Skeletal muscle tissue (tissue), 4 donors: ENCODE results near the gene ABCA6. TPM values are rescaled to one million over a fixed set of nuclear protein-coding genes. Genes with fewer than 3 reads are reported as not detected.

Experiments used
- H3K27ac ChIP-seq: one replicate; pipeline ENCODE4 v1.7.0; 2013; ENCODE audit warnings: mild to moderate bottlenecking, low read depth, low read length, inconsistent platforms
- H3K27me3 ChIP-seq, 3 donors: one replicate each; pipeline ENCODE4 v1.7.0; 2013; ENCODE audit warnings: low read length in 3 of 3; ENCODE audit not compliant: control insufficient read depth in 3 of 3, insufficient read depth in 3 of 3
- H3K36me3 ChIP-seq, 3 donors: one replicate each; pipeline ENCODE4 v1.7.0; 2013; ENCODE audit warnings: low read length in 3 of 3; ENCODE audit not compliant: control insufficient read depth in 3 of 3, insufficient read depth in 3 of 3
- H3K4me1 ChIP-seq, 3 donors: one replicate each; pipeline ENCODE4 v1.7.0; 2013; ENCODE audit warnings: low read length in 3 of 3, mild to moderate bottlenecking in 3 of 3; ENCODE audit not compliant: control insufficient read depth in 3 of 3, insufficient read depth in 3 of 3
- H3K4me3 ChIP-seq, 3 donors: one replicate each; pipeline ENCODE4 v1.7.0; 2013; ENCODE audit warnings: low read length in 3 of 3
- H3K9ac ChIP-seq, 3 donors: one replicate each; pipeline ENCODE4 v1.7.0; 2013; ENCODE audit warnings: low read length in 3 of 3, mild to moderate bottlenecking in 3 of 3, moderate library complexity in 2 of 3, low read depth in 1 of 3
- H3K9me3 ChIP-seq, 3 donors: one replicate each; pipeline ENCODE4 v1.7.0; 2013; ENCODE audit warnings: low read length in 3 of 3; ENCODE audit not compliant: control insufficient read depth in 3 of 3
- total RNA-seq: library from RNA; depleted of rRNA; stranded (reverse); fragments of >200 nt; gene quantifications from one replicate; pipeline ENCODE4 v1.2.3, GENCODE V29; 2014
- donor health status: Osteomylitis.

The ABCA6 gene
- total RNA-seq, 1 donor from 2014 or later, result 31.8 TPM

DNA sequence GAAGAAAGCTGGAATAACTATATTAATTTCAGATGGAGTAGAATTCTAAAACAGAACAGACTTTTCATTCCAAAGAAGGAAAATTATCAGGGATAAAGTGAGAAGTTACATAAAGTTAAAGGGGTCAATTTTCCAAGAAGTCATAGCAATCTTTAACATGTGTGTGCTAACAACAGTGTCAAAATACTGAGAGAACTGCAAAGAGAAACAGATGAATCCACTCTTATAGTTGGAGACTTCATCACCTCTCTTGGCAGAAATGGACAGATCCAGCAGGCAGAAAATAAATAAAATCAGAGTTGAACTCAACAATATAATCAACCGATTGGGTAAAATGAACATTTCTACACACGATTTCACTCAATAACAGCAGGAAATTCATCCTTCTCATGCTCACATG, 86.4 kb downstream of the ABCA6 start:
- Histone ChIP-seq H3K9me3 (peaks cover 0 to 4% (median 0%) of the 10 kb centered on the region in 3 donors), H3K4me3 (no peak overlapping the region), H3K36me3 (peaks cover 0 to 2% (median 0%) of the 10 kb centered on the region in 3 donors), H3K27me3 (no peaks in the 10 kb centered on the region), H3K27ac (no peak overlapping the region), H3K4me1 (no peaks in the 10 kb centered on the region), H3K9ac (no peak overlapping the region)

DNA sequence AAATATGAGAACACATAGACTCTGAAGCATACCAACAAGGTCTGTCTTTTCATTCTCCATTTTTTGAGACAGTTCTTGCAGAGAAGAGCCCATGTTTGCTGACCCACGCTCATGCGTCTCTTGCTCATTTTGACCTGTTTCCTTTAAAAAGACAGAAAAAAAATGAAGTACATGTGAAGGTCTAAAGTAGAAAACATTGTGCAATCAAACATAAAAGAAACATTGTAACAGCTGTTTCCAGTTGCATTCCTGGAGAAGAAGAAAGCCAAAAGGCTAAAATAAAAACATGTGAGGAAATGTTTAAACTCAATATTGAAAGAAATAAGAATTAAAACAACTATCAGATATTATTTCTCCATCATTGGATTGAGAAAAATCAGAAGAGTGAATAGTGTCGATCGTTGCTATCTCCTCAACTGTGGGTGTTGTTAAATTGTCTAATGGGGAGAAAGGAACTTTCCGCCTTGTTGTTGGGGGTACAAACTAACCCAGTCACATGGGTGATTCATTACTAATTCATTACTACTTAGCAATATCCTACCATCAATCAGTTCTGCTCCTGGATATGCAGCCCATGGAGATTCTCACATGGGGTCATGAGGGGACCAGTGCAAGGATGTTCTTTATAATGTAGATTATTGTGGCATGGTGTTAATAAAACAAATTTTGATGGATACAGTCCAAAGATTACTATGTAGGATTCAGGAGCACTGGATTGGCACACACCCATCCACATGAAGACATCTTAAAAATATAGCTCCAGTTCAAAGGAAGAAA, 90.5 kb downstream of the ABCA6 start:
- peaks cover 0 to 2% (median 0%) of the 10 kb centered on the region in 3 donors for H3K36me3 ChIP-seq
- no peak overlapping the region for H3K4me3 ChIP-seq
- no peak overlapping the region for H3K27ac ChIP-seq
- H3K9me3 ChIP-seq, result no peaks in the 10 kb centered on the region
- H3K9ac ChIP-seq, result no peak overlapping the region
- H3K27me3 ChIP-seq, result no peaks in the 10 kb centered on the region
- H3K4me1 ChIP-seq, result no peaks in the 10 kb centered on the region

DNA sequence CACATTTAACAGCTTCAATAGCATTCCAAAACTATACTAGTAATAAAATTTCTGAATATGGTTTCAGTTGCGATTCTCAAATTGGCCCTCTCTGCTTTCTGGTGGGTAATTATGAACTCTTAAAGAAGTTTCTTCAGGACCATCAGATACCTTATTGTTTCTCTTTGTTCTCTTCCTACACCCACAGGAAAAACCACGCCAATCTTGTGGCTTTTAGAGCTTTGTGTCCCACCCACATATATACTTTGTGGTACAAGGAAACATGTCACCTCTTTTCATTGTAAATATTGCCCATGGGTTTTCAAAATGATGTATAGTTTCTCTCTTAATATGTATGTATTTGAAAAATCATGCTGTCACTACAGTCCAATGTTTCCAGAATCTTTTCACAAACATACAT, 93.1 kb downstream of the ABCA6 start:
- Histone ChIP-seq H3K27ac (no peak overlapping the region), H3K4me1 (no peaks in the 10 kb centered on the region), H3K9ac (no peak overlapping the region), H3K4me3 (no peak overlapping the region), H3K36me3 (peaks cover 0 to 8% (median 3%) of the 10 kb centered on the region in 3 donors), H3K27me3 (no peaks in the 10 kb centered on the region), H3K9me3 (no peaks in the 10 kb centered on the region)

DNA sequence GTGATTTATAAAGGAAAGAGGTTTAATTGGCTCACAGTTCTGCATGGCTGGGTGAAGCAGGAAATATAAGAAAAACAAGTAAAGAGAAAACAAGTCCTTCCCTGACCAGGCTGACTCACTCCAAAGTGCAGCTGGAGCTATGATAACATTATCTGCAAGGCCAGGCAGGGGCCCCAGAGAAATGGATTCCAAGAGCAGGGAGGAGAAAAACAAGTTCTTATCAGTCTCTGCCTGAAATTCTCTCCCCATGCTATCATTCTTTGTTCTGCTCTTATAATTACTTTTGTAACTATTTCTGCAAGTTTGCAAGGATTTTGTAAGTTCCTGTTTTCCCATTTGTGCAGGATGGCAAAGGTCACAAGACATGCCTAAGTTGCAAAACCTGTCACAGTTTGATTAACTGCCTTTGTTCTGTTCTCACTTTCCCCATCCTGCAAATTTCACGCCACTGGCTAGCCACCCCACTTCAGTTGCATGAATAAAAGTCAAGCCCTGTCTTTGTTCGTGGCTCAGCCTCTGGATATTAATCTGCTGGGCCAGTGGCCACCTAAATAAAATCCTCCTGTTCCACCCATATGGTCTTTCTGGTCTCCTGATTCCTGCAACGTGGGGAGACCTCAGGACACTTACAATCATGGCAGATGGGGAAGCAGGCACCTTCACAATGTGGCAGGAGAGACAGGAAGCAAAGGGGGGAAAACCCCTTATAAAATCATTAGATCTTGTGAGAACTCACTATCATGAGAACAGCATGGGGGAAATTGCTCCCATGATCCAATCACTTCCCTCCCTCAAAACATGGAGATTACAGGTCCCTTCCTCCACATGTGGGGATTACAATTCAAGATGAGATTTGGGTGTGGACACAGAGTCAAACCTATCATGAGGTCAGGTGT, 94.1 kb downstream of the ABCA6 start:
- no peaks in the 10 kb centered on the region for H3K4me1 ChIP-seq
- H3K9ac ChIP-seq, result no peak overlapping the region
- no peak overlapping the region for H3K27ac ChIP-seq

DNA sequence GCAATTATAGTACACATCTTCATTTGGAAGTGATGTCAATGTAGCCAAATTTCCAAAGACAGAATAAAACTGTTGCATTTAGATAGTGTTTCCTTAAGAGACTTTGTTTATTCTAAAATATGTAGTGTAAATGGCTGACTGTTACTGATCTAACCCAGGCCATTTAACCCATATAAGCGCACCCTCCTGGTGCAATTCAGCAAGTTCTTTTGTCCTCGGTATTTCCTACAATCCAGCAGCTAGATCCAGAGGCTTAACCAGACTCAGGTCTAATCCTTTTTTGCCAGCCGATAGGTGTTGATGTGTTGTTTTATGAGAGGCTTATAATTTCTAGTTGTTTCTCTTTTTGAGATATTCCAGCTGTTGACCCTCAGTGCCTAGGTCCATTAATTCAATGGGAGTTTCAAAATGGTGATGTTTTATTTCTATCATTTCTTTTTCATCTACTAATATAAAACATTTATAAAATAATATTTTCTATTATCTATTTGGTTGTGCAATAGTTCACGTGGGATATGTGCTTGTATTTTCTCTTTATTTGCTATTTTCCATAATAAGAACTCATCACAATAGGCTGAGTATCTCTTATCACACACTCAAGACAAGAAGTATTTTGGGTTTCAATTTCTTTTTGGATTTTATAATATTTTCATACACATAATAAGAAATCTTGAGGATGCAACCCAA, 95.4 kb downstream of the ABCA6 start:
- Histone ChIP-seq H3K4me1 (no peaks in the 10 kb centered on the region), H3K9me3 (no peaks in the 10 kb centered on the region), H3K27ac (no peak overlapping the region), H3K36me3 (peaks cover 6 to 16% (median 8%) of the 10 kb centered on the region in 3 donors), H3K27me3 (no peaks in the 10 kb centered on the region), H3K4me3 (no peak overlapping the region), H3K9ac (no peak overlapping the region)

More for the DNA sequence above, 94.1 kb downstream of the ABCA6 start:
- no peaks in the 10 kb centered on the region for H3K27me3 ChIP-seq
- H3K36me3 ChIP-seq, result peaks cover 6 to 16% (median 8%) of the 10 kb centered on the region in 3 donors
- H3K9me3 ChIP-seq, result no peaks in the 10 kb centered on the region
- H3K4me3 ChIP-seq, result no peak overlapping the region

DNA sequence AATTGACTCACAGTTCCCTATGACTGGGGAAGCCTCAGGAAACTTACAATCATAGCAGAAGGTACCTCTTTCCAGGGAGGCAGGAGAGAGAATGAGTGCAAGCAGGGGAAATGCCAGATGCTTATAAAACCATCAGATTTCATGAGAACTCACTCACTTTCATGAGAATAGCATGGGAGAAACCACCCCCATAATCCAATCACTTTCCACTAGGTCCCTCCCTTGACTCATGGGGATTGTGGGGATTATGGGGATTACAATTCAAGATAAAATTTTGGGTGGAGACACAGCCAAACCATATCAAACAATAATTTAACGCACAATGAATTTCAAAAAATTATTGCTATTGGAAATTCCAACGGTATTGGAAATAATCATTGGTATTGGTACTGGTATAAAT, 96.0 kb downstream of the ABCA6 start:
- no peaks in the 10 kb centered on the region for H3K9me3 ChIP-seq
- H3K27ac ChIP-seq, result no peak overlapping the region
- H3K9ac ChIP-seq, result no peak overlapping the region
- H3K36me3 ChIP-seq, result peaks cover 6 to 16% (median 8%) of the 10 kb centered on the region in 3 donors
- H3K4me3 ChIP-seq, result no peak overlapping the region
- H3K4me1 ChIP-seq, result no peaks in the 10 kb centered on the region
- no peaks in the 10 kb centered on the region for H3K27me3 ChIP-seq

DNA sequence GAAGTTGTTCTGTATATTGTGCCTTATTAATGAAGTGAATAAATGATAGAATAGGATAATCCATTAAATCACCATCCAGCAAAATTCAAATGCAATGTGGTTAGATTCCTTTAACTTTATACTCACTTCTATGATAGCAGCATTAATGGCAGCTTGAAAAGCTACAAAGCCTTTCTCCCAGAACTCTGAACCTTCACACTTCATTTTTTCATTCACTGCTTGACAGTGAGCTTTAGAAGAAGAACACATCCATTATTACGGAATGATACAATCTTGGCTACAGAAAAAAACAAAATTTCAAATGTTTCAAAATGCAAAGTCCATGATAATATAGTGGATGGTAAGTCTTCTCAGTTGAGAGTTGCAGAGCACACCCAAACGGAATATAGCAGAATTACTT, 97.3 kb downstream of the ABCA6 start:
- Histone ChIP-seq H3K9ac (no peak overlapping the region), H3K27me3 (no peaks in the 10 kb centered on the region), H3K9me3 (no peaks in the 10 kb centered on the region), H3K27ac (no peak overlapping the region), H3K36me3 (peaks cover 6 to 16% (median 8%) of the 10 kb centered on the region in 3 donors), H3K4me3 (no peak overlapping the region), H3K4me1 (no peaks in the 10 kb centered on the region)

DNA sequence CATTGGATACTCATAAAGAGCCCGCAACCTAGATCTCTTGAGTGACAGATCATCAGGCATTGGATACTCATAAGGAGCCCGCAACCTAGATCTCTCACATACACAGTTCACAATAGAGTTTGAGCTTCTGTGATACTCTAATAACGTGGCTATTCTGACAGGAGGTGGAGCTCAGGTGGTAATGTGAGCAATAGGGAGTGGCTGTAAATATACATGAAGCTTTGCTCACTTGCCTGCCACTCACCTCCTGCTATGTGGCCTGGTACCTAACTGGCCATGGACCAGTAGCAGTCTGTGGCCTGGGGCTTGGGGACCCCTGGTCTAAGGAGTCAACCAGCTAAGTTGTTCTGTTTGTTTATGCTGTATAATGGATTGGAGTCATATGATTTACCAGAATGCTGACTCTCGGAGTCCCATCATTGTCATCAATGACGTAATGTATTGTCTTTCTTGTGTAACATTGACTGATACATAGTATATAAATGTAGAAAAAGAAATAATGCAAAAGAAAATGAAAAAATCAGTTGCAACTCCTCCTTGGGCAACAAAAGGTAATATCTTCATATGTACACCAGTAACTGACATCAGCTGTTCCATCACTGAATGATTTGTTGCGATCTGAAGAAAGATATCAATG, 98.5 kb downstream of the ABCA6 start:
- no peaks in the 10 kb centered on the region for H3K4me1 ChIP-seq
- H3K4me3 ChIP-seq, result no peak overlapping the region
- H3K27me3 ChIP-seq, result no peaks in the 10 kb centered on the region
- no peaks in the 10 kb centered on the region for H3K9me3 ChIP-seq
- H3K27ac ChIP-seq, result no peak overlapping the region
- no peak overlapping the region for H3K9ac ChIP-seq
- peaks cover 6 to 14% (median 8%) of the 10 kb centered on the region in 3 donors for H3K36me3 ChIP-seq

DNA sequence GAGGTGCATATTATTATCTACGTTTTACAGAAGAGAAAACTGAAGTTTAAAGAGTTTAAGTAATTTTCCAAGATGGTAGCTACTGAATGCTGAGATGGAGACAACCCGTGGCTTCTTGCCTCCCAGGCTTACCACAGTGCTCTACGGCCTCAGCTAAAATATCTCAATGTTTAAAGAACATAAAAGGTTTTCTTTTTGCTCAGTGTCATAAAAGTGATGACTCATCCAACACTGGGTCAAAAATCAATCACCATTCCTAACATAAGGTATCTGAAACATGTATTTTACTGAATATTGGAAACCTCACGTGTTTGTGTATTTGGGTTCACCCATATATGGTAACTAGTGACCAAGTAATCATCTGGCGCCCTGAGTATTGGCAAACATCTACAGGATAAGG, 99.4 kb downstream of the ABCA6 start:
- Histone ChIP-seq H3K9me3 (no peaks in the 10 kb centered on the region), H3K27ac (no peak overlapping the region), H3K27me3 (no peaks in the 10 kb centered on the region)

More for the DNA sequence above, 99.4 kb downstream of the ABCA6 start:
- Histone ChIP-seq H3K4me1 (no peaks in the 10 kb centered on the region), H3K9ac (no peak overlapping the region), H3K36me3 (peaks cover 6 to 14% (median 8%) of the 10 kb centered on the region in 3 donors), H3K4me3 (no peak overlapping the region)
